Activated B cell treated with CpG ODN at 0.5 μM for 24 hours (primary cell): ENCODE data around the gene APOA1. TPM values are rescaled to one million over a fixed set of nuclear protein-coding genes. Genes with fewer than 3 reads are reported as not detected.

ENCODE experiments used
- ATAC-seq: fragments of 200-7000 bp; cut with Tn5 transposase; one replicate; pipeline ENCODE4 v1.10.0; 2021; ENCODE audit warnings: low read depth, mild to moderate bottlenecking, moderate library complexity
- CTCF ChIA-PET: fragments of 350-600 bp; sonication (Branson Sonifier 250); formaldehyde crosslinking; loops from one replicate; lab custom pipeline; 2021; ENCODE audit warnings: antibody characterized with exemption; lab: Charles Lee
- POLR2A ChIA-PET: fragments of 350-600 bp; sonication (Branson Sonifier 250); formaldehyde crosslinking; loops from one replicate; lab custom pipeline; 2021; ENCODE audit warnings: antibody characterized with exemption; lab: Charles Lee
- DNase-seq: peaks from one replicate; pipeline ENCODE4 v3.0.0; 2022
- H3K27ac Mint-ChIP-seq: one replicate; pipeline ENCODE4 v1.8.0; 2020; ENCODE audit warnings: mixed read lengths
- H3K27me3 Mint-ChIP-seq: one replicate; pipeline ENCODE4 v1.8.0; 2021; ENCODE audit warnings: mixed read lengths
- H3K36me3 Mint-ChIP-seq: one replicate; pipeline ENCODE4 v1.8.0; 2021; ENCODE audit warnings: low read depth, mixed read lengths
- H3K4me1 Mint-ChIP-seq: one replicate; pipeline ENCODE4 v1.8.0; 2021; ENCODE audit warnings: mixed read lengths
- H3K4me3 Mint-ChIP-seq: one replicate; pipeline ENCODE4 v1.8.0; 2020; ENCODE audit warnings: mild to moderate bottlenecking, mixed read lengths
- H3K9me3 Mint-ChIP-seq: one replicate; pipeline ENCODE4 v1.8.0; 2020; ENCODE audit warnings: mixed read lengths
- CTCF ChIP-seq: fragments of 200-600 bp; IDR thresholded peaks from one replicate; pipeline ENCODE4 v1.8.0; 2022; ENCODE audit warnings: antibody characterized with exemption, mild to moderate bottlenecking
- intact Hi-C: fragments of 100-400 bp; cut with micrococcal nuclease; formaldehyde crosslinking; loops from one replicate; pipeline ENCODE4 v1.15.1; 2024
- total RNA-seq: library from RNA; stranded (reverse); gene quantifications from 2 replicates; pipeline ENCODE4 v1.2.3, GENCODE V29; 2022

The APOA1 gene
- total RNA-seq, 1 donor from 2014 or later, result 0.31 TPM

DNA sequence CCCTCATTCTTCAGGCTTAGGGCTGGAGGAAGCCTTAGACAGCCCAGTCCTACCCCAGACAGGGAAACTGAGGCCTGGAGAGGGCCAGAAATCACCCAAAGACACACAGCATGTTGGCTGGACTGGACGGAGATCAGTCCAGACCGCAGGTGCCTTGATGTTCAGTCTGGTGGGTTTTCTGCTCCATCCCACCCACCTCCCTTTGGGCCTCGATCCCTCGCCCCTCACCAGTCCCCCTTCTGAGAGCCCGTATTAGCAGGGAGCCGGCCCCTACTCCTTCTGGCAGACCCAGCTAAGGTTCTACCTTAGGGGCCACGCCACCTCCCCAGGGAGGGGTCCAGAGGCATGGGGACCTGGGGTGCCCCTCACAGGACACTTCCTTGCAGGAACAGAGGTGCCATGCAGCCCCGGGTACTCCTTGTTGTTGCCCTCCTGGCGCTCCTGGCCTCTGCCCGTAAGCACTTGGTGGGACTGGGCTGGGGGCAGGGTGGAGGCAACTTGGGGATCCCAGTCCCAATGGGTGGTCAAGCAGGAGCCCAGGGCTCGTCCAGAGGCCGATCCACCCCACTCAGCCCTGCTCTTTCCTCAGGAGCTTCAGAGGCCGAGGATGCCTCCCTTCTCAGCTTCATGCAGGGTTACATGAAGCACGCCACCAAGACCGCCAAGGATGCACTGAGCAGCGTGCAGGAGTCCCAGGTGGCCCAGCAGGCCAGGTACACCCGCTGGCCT, 7.1 kb downstream of the APOA1 start:
- H3K9me3 Mint-ChIP-seq, result no peaks in the 10 kb centered on the region
- no peak for DNase-seq
- no peak for ATAC-seq
- ChIA-PET POLR2A (no interaction called here), CTCF (no interaction called here)
- H3K27me3 Mint-ChIP-seq, result peaks cover 6% of the 10 kb centered on the region
- no peaks in the 10 kb centered on the region for H3K36me3 Mint-ChIP-seq
- H3K4me3 Mint-ChIP-seq, result no peak overlapping the region
- H3K4me1 Mint-ChIP-seq, result peaks cover 4% of the 10 kb centered on the region
- H3K27ac Mint-ChIP-seq, result no peak overlapping the region
- intact Hi-C loops, result no loop called here
- no peak for TF ChIP-seq CTCF

DNA sequence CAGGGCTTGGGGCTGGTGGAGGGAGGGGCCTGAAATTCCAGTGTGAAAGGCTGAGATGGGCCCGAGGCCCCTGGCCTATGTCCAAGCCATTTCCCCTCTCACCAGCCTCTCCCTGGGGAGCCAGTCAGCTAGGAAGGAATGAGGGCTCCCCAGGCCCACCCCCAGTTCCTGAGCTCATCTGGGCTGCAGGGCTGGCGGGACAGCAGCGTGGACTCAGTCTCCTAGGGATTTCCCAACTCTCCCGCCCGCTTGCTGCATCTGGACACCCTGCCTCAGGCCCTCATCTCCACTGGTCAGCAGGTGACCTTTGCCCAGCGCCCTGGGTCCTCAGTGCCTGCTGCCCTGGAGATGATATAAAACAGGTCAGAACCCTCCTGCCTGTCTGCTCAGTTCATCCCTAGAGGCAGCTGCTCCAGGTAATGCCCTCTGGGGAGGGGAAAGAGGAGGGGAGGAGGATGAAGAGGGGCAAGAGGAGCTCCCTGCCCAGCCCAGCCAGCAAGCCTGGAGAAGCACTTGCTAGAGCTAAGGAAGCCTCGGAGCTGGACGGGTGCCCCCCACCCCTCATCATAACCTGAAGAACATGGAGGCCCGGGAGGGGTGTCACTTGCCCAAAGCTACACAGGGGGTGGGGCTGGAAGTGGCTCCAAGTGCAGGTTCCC, 7.8 kb downstream of the APOA1 start, which contains the start of gene APOC3:
Gene APOC3, plus strand, starts transcription at position 383 of the 659 bp plus-strand sequence. CDS start 676 bp downstream, outside the sequence.
- no peaks in the 10 kb centered on the region for H3K9me3 Mint-ChIP-seq
- intact Hi-C loops, result no loop called here
- peaks cover 6% of the 10 kb centered on the region for H3K27me3 Mint-ChIP-seq
- TF ChIP-seq CTCF, result no peak
- no peak within 1 kb of the TSS for H3K4me3 Mint-ChIP-seq
- POLR2A ChIA-PET, result no interaction called here
- no peaks in the 10 kb centered on the region for H3K36me3 Mint-ChIP-seq
- CTCF ChIA-PET, result no interaction called here
- DNase-seq (no peak), ATAC-seq (no peak)
- H3K4me1 Mint-ChIP-seq, result peaks cover under 1% of the 10 kb centered on the region
- no peak within 1 kb of the TSS for H3K27ac Mint-ChIP-seq

GRCh38 chr11:116828632-116829524, 8.5 kb downstream of the APOA1 start:
- ChIA-PET POLR2A (interaction anchor here (0.6 kb wide), 1 partner anchor 953 kb away, joined by 4 read pairs; no protein-coding TSS in a partner anchor), CTCF (no interaction called here)
- no peaks in the 10 kb centered on the region for H3K4me1 Mint-ChIP-seq
- intact Hi-C loops, result no loop called here
- DNase-seq, result no peak
- no peak overlapping the region for H3K4me3 Mint-ChIP-seq
- no peaks in the 10 kb centered on the region for H3K36me3 Mint-ChIP-seq
- TF ChIP-seq CTCF, result no peak
- ATAC-seq, result no peak
- H3K27me3 Mint-ChIP-seq, result peaks cover 5% of the 10 kb centered on the region
- H3K27ac Mint-ChIP-seq, result no peak overlapping the region
- H3K9me3 Mint-ChIP-seq, result no peaks in the 10 kb centered on the region

- no peak for ATAC-seq
- CTCF ChIA-PET, result no interaction called here
- no peak for TF ChIP-seq CTCF
- Mint-ChIP-seq H3K4me3 (no peak overlapping the region), H3K4me1 (no peaks in the 10 kb centered on the region), H3K9me3 (no peaks in the 10 kb centered on the region), H3K36me3 (no peaks in the 10 kb centered on the region), H3K27me3 (peaks cover 5% of the 10 kb centered on the region), H3K27ac (no peak overlapping the region)
- no peak for DNase-seq
- intact Hi-C loops, result no loop called here
- POLR2A ChIA-PET, result no interaction called here
Observed at GRCh38 chr11:116827461-116827860, 10.0 kb downstream of the APOA1 start.
